ENCODE data around the gene DRD1. TPM values are rescaled to one million over a fixed set of nuclear protein-coding genes. Genes with fewer than 3 reads are reported as not detected.

Gene DRD1
- total and polyA plus RNA-seq, 2 of the 4 experiments (the other 2 are of a cell fraction): 0.18 to 0.19 TPM

DNA sequence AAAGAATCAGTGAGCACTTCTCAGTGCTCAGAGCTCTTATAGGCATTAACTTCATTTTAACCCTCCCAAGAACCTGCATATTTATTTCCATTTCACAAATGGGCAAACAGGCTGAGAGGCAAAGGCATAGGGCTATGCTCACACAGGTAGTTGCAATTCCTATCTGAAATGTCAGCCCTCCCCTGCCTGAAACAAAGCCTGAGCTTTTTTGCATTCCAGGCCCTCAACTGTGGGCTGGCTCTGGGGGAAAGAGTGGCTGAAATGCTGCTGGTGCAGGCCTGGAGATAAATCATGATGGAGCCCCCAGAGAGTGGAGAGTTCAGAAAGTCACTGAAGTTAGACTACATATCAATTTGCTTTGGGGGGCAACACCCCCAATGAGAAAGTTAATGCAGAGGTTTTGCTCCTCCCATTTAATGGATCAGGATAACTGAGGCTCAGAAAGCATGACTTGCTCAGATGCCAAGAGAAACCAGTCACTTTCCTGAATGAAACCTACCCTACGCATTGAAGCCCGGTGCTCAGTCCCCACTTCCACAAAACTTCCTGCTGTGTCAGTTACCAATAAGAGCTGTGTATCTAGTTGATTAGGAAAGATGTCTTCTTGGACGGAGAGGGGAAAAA is 5.6 kb downstream of the DRD1 start:
- ATAC-seq (ENCODE audit: low read depth) (no peak), DNase-seq (no peak)
- Histone ChIP-seq H3K27ac (ENCODE audit: insufficient read depth, low read length) (no peak overlapping the region), H3K36me3 (ENCODE audit: control insufficient read depth, insufficient read depth, low read length) (no peaks in the 10 kb centered on the region), H3K9ac (ENCODE audit: low read depth, low read length) (no peak overlapping the region), H4K91ac (ENCODE audit: insufficient read depth, low read depth, low read length) (no peak overlapping the region), H2AFZ (replicated peaks; ENCODE audit: low read length, poor library complexity) (no peak overlapping the region), H2AK5ac (ENCODE audit: low read depth, low read length) (no peak overlapping the region), H3K23ac (ENCODE audit: low read depth, low read length) (no peak overlapping the region), H2BK15ac (ENCODE audit: low read depth, low read length) (no peak overlapping the region), H2AK9ac (replicated peaks; ENCODE audit: low read depth, low read length, poor library complexity) (no peak overlapping the region), H3K56ac (ENCODE audit: extremely low read depth, insufficient read depth, low read length) (no peak overlapping the region), H3K14ac (replicated peaks; ENCODE audit: low read depth, low read length) (no peak overlapping the region), H3K4me2 (ENCODE audit: low read depth, low read length) (no peak overlapping the region), H2BK5ac (ENCODE audit: low read depth, low read length, poor library complexity, severe bottlenecking) (no peak overlapping the region), H3K79me1 (ENCODE audit: low read depth in 1 of 2, low read length in 2 of 2) (no peaks in the 10 kb centered on the region), H4K20me1 (ENCODE audit: insufficient read depth, low read length) (no peaks in the 10 kb centered on the region), H3K9me1 (ENCODE audit: insufficient read depth, low read length) (no peaks in the 10 kb centered on the region), H4K8ac (ENCODE audit: low read depth in 2 of 2, low read length in 2 of 2) (no peak overlapping the region), H3K9me3 (ENCODE audit: control insufficient read depth, insufficient read depth, low read length) (no peaks in the 10 kb centered on the region), H4K5ac (ENCODE audit: low read depth, low read length) (no peak overlapping the region), H3K4me3 (ENCODE audit: insufficient read depth, low read depth, low read length) (no peak overlapping the region), H3K18ac (ENCODE audit: low read depth, low read length) (no peak overlapping the region), H3K4ac (ENCODE audit: low read depth, low read length) (no peak overlapping the region), H3K27me3 (ENCODE audit: control insufficient read depth, insufficient read depth, low read length) (no peaks in the 10 kb centered on the region; the same call in 1 of the 2 replicates), H2BK120ac (ENCODE audit: low read depth, low read length) (no peak overlapping the region), H3K4me1 (ENCODE audit: control insufficient read depth, insufficient read depth, low read length) (no peaks in the 10 kb centered on the region), H2BK20ac (ENCODE audit: low read depth, low read length) (no peak overlapping the region)
- dilution Hi-C loops (cut with HindIII; ENCODE audit: low sequenced_read_pairs, unreplicated experiment) (no loop called here), in situ Hi-C loops (cut with MboI; ENCODE audit: low sequenced_read_pairs) (no loop called here), intact Hi-C loops (cut with micrococcal nuclease) (no loop called here)
- TF ChIP-seq CEBPB (IDR thresholded peaks at IDR 0.05; ENCODE audit: low read depth, low read length): no peak
- BruUV-seq (replicated peaks): no TSS peak
- CTCF ChIA-PET: interaction anchor here (1.1 kb wide), 1 partner anchor 26 kb away, joined by 4 read pairs; no protein-coding TSS in a partner anchor
- no CpG with 5 or more reads among the region's 3 CpGs for WGBS, 2 experiments (ENCODE audit: extremely low coverage in 2 of 2, insufficient read length in 1 of 2)
- POLR2A ChIA-PET (ENCODE audit: unreplicated experiment): no interaction called here

All from IMR-90 (cell line).